T-cell (primary cell): Measurements from ENCODE around the gene TST. TPM values are rescaled to one million over a fixed set of nuclear protein-coding genes. Genes with fewer than 3 reads are reported as not detected.
A peak's percentile ranks its signal among the peaks of the same experiment; 100 is the strongest.

Source experiments
- ATAC-seq, 4 experiments: fragments of 200-7000 bp in 3 of 4; fragments of 150-1000 bp in 1 of 4; cut with Tn5 transposase; replicated peaks in 1 of 4; 1 replicate in 3 of 4; 2 replicates in 1 of 4; pipeline ENCODE4 v1.10.0; 2021; ENCODE audit warnings: moderate library complexity in 3 of 4, mild to moderate bottlenecking in 2 of 4, moderate number of reproducible peaks in 1 of 4
- CTCF ChIA-PET, 2 donors: fragments of 300-600 bp; sonication (Branson Sonifier 250); formaldehyde crosslinking; loops; one replicate each; lab custom pipeline; 2022; ENCODE audit warnings: antibody characterized with exemption in 2 of 2; lab: Charles Lee
- POLR2A ChIA-PET, 2 donors: fragments of 300-600 bp; sonication (Branson Sonifier 250); formaldehyde crosslinking; loops; one replicate each; lab custom pipeline; 2022; ENCODE audit warnings: antibody characterized with exemption in 2 of 2; lab: Charles Lee
- DNase-seq, 35 experiments: peaks; one replicate each; pipeline versions ENCODE4 v3.0.0 to v3.0.0-alpha.2; 2013 to 2023
- H3K27ac ChIP-seq: one replicate; pipeline ENCODE4 v1.5.1; 2013; ENCODE audit warnings: low read length
- H3K27me3 ChIP-seq, 2 experiments: replicated peaks in 1 of 2; 1 replicate in 1 of 2; 2 replicates in 1 of 2; pipeline versions ENCODE4 v1.6.1 to v1.7.0; 2013; ENCODE audit warnings: low read length in 1 of 2, mixed read lengths in 1 of 2; ENCODE audit not compliant: control insufficient read depth in 2 of 2, insufficient read depth in 2 of 2; ENCODE audit errors: extremely low read depth in 1 of 2
- H3K36me3 ChIP-seq, 2 donors: 1 replicate in 1 of 2; 2 replicates in 1 of 2; pipeline versions ENCODE4 v1.6.1 to v1.7.0; 2013; ENCODE audit warnings: low read length in 1 of 2; ENCODE audit not compliant: control insufficient read depth in 2 of 2, insufficient read depth in 1 of 2; ENCODE audit errors: extremely low read depth in 1 of 2
- H3K4me1 ChIP-seq, 2 experiments: 1 replicate in 1 of 2; 2 replicates in 1 of 2; pipeline versions ENCODE4 v1.6.1 to v1.7.0; 2013; ENCODE audit warnings: low read length in 2 of 2, mixed read lengths in 1 of 2; ENCODE audit not compliant: insufficient read depth in 2 of 2, control insufficient read depth in 1 of 2; ENCODE audit errors: extremely low read depth in 1 of 2
- H3K4me3 ChIP-seq, 2 donors: 1 replicate in 1 of 2; 2 replicates in 1 of 2; pipeline versions ENCODE4 v1.5.1 to v1.7.0; 2013; ENCODE audit warnings: mild to moderate bottlenecking in 2 of 2, low read length in 1 of 2, moderate library complexity in 1 of 2; ENCODE audit not compliant: control insufficient read depth in 1 of 2; ENCODE audit errors: extremely low read depth in 1 of 2
- H3K9me3 ChIP-seq: 2 replicates; pipeline ENCODE4 v1.7.0; 2013
- H3K27ac Mint-ChIP-seq, 2 donors: one replicate each; pipeline ENCODE4 v1.8.0; 2020 to 2021; ENCODE audit warnings: mild to moderate bottlenecking in 2 of 2, mixed read lengths in 2 of 2
- H3K27me3 Mint-ChIP-seq, 2 donors: one replicate each; pipeline ENCODE4 v1.8.0; 2021 to 2022; ENCODE audit warnings: mixed read lengths in 2 of 2
- H3K36me3 Mint-ChIP-seq: one replicate; pipeline ENCODE4 v1.8.0; 2021; ENCODE audit warnings: mixed read lengths
- H3K4me1 Mint-ChIP-seq, 3 donors: one replicate each; pipeline ENCODE4 v1.8.0; 2020 to 2022; ENCODE audit warnings: mixed read lengths in 3 of 3, mild to moderate bottlenecking in 1 of 3
- H3K4me3 Mint-ChIP-seq, 3 donors: one replicate each; pipeline ENCODE4 v1.8.0; 2020 to 2022; ENCODE audit warnings: mild to moderate bottlenecking in 3 of 3, mixed read lengths in 3 of 3, moderate library complexity in 3 of 3
- H3K9me3 Mint-ChIP-seq, 3 donors: one replicate each; pipeline ENCODE4 v1.8.0; 2020 to 2022; ENCODE audit warnings: mixed read lengths in 3 of 3
- WGBS: methylation state at CpG from one replicate; pipeline ENCODE4 v1.1.5; 2013; ENCODE audit warnings: missing lambda C conversion rate; ENCODE audit not compliant: insufficient coverage; 5-methylcytosine and 5-hydroxymethylcytosine counted together
- total RNA-seq, 35 experiments: library from RNA in 6 of 35; stranded (reverse) in 6 of 35; fragments of 120-200 nt in 1 of 35; gene quantifications; one replicate each; pipeline versions ENCODE4 v1.2.1 to v1.2.4 and lab custom pipeline; 2013 to 2026

The TST gene
- total RNA-seq, 5 donors from 2014 or later (not counting 1 experiment from before 2014, with no cell fraction given) = 0.61 to 2.2 (median 1.0) TPM

GRCh38 chr22:37049224-37049623, 30.0 kb upstream of the TST start:
- H3K36me3 Mint-ChIP-seq = peaks cover 2% of the 10 kb centered on the region
- ChIA-PET POLR2A (no interaction called here), CTCF (no interaction called here)
- H3K9me3 Mint-ChIP-seq = no peaks in the 10 kb centered on the region
- H3K4me1 Mint-ChIP-seq = peaks cover 14 to 24% (median 18%) of the 10 kb centered on the region in 3 donors
- no peak for DNase-seq
- Histone ChIP-seq H3K27ac (no peak overlapping the region), H3K27me3 (peaks cover 0 to 2% of the 10 kb centered on the region in 2 experiments), H3K4me3 (no peak overlapping the region), H3K36me3 (peaks cover 0 to 6% of the 10 kb centered on the region in 2 donors), H3K4me1 (peaks cover 0 to 22% of the 10 kb centered on the region in 2 experiments), H3K9me3 (no peaks in the 10 kb centered on the region)
- no peak overlapping the region for H3K27ac Mint-ChIP-seq
- 88% methylated on average over 2 of the region's 2 CpGs for WGBS
- H3K4me3 Mint-ChIP-seq = no peak overlapping the region
- H3K27me3 Mint-ChIP-seq = no peaks in the 10 kb centered on the region
- no peak for ATAC-seq

- Histone ChIP-seq H3K9me3 (no peaks in the 10 kb centered on the region), H3K27ac (no peak overlapping the region), H3K27me3 (peaks cover 0 to 12% of the 10 kb centered on the region in 2 experiments), H3K36me3 (no peaks in the 10 kb centered on the region), H3K4me1 (peaks cover 0 to 16% of the 10 kb centered on the region in 2 experiments), H3K4me3 (no peak overlapping the region)
- H3K27ac Mint-ChIP-seq = no peak overlapping the region
- WGBS = no CpG with 5 or more reads among the region's 6 CpGs
- ChIA-PET POLR2A (no interaction called here), CTCF (interaction anchor here in 1 of 2 donors (0.5 to 0.7 kb wide), 2 partner anchors 10 to 157 kb away, joined by 3 to 4 read pairs; no protein-coding TSS in a partner anchor)
- H3K9me3 Mint-ChIP-seq = no peaks in the 10 kb centered on the region
- DNase-seq (no peak), ATAC-seq (no peak)
- H3K4me1 Mint-ChIP-seq = peaks cover 8 to 20% (median 12%) of the 10 kb centered on the region in 3 donors
- H3K27me3 Mint-ChIP-seq = no peaks in the 10 kb centered on the region
- H3K4me3 Mint-ChIP-seq = no peak overlapping the region
- no peaks in the 10 kb centered on the region for H3K36me3 Mint-ChIP-seq
These were observed 28.9 kb upstream of the TST start for GRCh38 chr22:37048133-37048532.

GRCh38 chr22:37047006-37047405, 27.8 kb upstream of the TST start:
- H3K4me3 Mint-ChIP-seq = no peak overlapping the region
- Histone ChIP-seq H3K27ac (no peak overlapping the region), H3K36me3 (no peaks in the 10 kb centered on the region), H3K27me3 (peaks cover 0 to 18% of the 10 kb centered on the region in 2 experiments), H3K4me1 (peaks cover 0 to 5% of the 10 kb centered on the region in 2 experiments), H3K9me3 (no peaks in the 10 kb centered on the region), H3K4me3 (no peak overlapping the region)
- no peak for DNase-seq
- H3K27ac Mint-ChIP-seq = no peak overlapping the region
- no peaks in the 10 kb centered on the region for H3K9me3 Mint-ChIP-seq
- no peak for ATAC-seq
- WGBS = 87% methylated on average over 5 of the region's 7 CpGs
- H3K27me3 Mint-ChIP-seq = peaks cover 0 to 2% of the 10 kb centered on the region in 2 donors
- ChIA-PET CTCF (interaction anchor here in 1 of 2 donors (1.3 kb wide), 1 partner anchor 151 kb away, joined by 3 read pairs; no protein-coding TSS in a partner anchor), POLR2A (no interaction called here)
- H3K36me3 Mint-ChIP-seq = no peaks in the 10 kb centered on the region
- H3K4me1 Mint-ChIP-seq = peaks cover 0 to 9% (median 3%) of the 10 kb centered on the region in 3 donors

- H3K27me3 ChIP-seq = peaks cover 0 to 18% of the 10 kb centered on the region in 2 experiments
- ChIA-PET CTCF (interaction anchor here (0.6 to 1.3 kb wide), 2 partner anchors 108 to 151 kb away, joined by 3 to 7 read pairs; no protein-coding TSS in a partner anchor), POLR2A (no interaction called here)
- no peak overlapping the region for H3K4me3 ChIP-seq
- DNase-seq (no peak), ATAC-seq (no peak)
- peaks cover 0 to 2% of the 10 kb centered on the region in 2 donors for H3K27me3 Mint-ChIP-seq
- no peaks in the 10 kb centered on the region for H3K36me3 Mint-ChIP-seq
- H3K4me3 Mint-ChIP-seq = no peak overlapping the region
- H3K27ac ChIP-seq = no peak overlapping the region
- 90% methylated on average over 5 of the region's 6 CpGs for WGBS
- no peaks in the 10 kb centered on the region for H3K9me3 Mint-ChIP-seq
- H3K36me3 ChIP-seq = no peaks in the 10 kb centered on the region
- H3K9me3 ChIP-seq = no peaks in the 10 kb centered on the region
- H3K27ac Mint-ChIP-seq = no peak overlapping the region
- peaks cover 0 to 3% of the 10 kb centered on the region in 2 experiments for H3K4me1 ChIP-seq
- H3K4me1 Mint-ChIP-seq = peaks cover 0 to 9% (median 3%) of the 10 kb centered on the region in 3 donors
These were observed 27.3 kb upstream of the TST start for GRCh38 chr22:37046589-37046988.

- H3K36me3 Mint-ChIP-seq = no peaks in the 10 kb centered on the region
- Histone ChIP-seq H3K27me3 (peaks cover 0 to 18% of the 10 kb centered on the region in 2 experiments), H3K9me3 (no peaks in the 10 kb centered on the region), H3K4me1 (no peaks in the 10 kb centered on the region), H3K36me3 (no peaks in the 10 kb centered on the region), H3K27ac (no peak overlapping the region), H3K4me3 (no peak overlapping the region)
- H3K4me3 Mint-ChIP-seq = no peak overlapping the region
- H3K9me3 Mint-ChIP-seq = no peaks in the 10 kb centered on the region
- ATAC-seq (no peak), DNase-seq (peak in 1 of 35 experiments; percentile 41)
- ChIA-PET POLR2A (no interaction called here), CTCF (interaction anchor here (0.6 to 1.3 kb wide), 2 partner anchors 109 to 152 kb away, joined by 3 to 7 read pairs; no protein-coding TSS in a partner anchor)
- 43% methylated on average over 2 of the region's 4 CpGs for WGBS
- H3K4me1 Mint-ChIP-seq = peaks cover 0 to 7% (median 0%) of the 10 kb centered on the region in 3 donors
- no peak overlapping the region for H3K27ac Mint-ChIP-seq
- H3K27me3 Mint-ChIP-seq = peaks cover under 1 to 2% of the 10 kb centered on the region in 2 donors
These were observed 26.7 kb upstream of the TST start for GRCh38 chr22:37045958-37046357.

GRCh38 chr22:37044634-37045625, 25.7 kb upstream of the TST start:
- Mint-ChIP-seq H3K9me3 (no peaks in the 10 kb centered on the region), H3K27ac (no peak overlapping the region), H3K36me3 (no peaks in the 10 kb centered on the region), H3K4me3 (no peak overlapping the region), H3K4me1 (peaks cover 0 to 7% (median 0%) of the 10 kb centered on the region in 3 donors), H3K27me3 (peaks cover 4 to 5% of the 10 kb centered on the region in 2 donors)
- DNase-seq (no peak), ATAC-seq (no peak)
- Histone ChIP-seq H3K4me1 (no peaks in the 10 kb centered on the region), H3K4me3 (no peak overlapping the region), H3K9me3 (no peaks in the 10 kb centered on the region), H3K27me3 (peaks cover 0 to 16% of the 10 kb centered on the region in 2 experiments), H3K27ac (no peak overlapping the region), H3K36me3 (no peaks in the 10 kb centered on the region)
- POLR2A ChIA-PET = interaction anchor here in 1 of 2 donors (0.6 kb wide), 1 partner anchor 535 kb away, joined by 4 read pairs; no protein-coding TSS in a partner anchor
- 66% methylated on average over 5 of the region's 9 CpGs for WGBS
- CTCF ChIA-PET = interaction anchor here in 1 of 2 donors (0.7 to 0.8 kb wide), 2 partner anchors 77 to 106 kb away, joined by 3 read pairs; no protein-coding TSS in a partner anchor
